GM19025 (cell line): Measurements from ENCODE around the gene CSK.

ENCODE experiments used
- ATAC-seq: cut with Tn5 transposase; IDR thresholded peaks from one replicate; pipeline ENCODE4 v1.9.1; 2021; ENCODE audit warnings: mild to moderate bottlenecking, low read depth, moderate library complexity; ENCODE audit not compliant: unreplicated experiment

Gene CSK

GRCh38 chr15:74769463-74770025, 12.3 kb upstream of the CSK start:
- no peak for ATAC-seq

DNA sequence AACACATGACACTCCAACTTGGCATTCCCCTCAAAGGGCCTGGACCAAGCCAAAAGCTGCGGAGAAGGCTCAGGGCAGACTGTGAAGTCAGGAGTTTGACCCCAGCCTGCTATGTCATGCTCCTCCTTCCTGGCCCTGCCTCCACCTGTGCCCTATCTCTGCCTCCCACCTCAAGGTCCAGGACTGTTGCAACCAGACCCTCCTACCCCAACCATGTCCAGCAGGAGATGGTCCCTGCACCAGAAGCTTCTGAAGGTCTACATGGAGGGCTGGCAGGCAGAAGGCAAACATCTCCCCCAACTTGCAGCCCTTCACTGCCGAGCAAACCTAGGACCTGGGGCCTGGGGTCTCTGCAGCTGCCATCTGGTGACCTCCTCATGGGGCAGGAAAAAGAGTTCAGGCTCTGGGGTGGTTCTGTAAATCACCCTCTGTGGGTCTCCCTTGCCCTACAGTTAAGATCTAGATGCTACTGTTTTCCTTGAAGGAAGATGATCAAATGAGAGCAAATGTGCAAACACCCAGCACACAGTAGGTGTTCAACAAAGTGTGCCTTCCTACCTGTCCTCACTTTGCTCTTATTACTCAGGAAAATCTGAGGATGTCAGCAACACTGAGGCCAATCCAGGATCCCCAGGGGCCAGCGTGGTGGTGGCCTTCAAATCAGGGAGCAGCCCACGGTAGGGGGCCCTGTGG, 11.5 kb upstream of the CSK start:
- ATAC-seq: no peak

DNA sequence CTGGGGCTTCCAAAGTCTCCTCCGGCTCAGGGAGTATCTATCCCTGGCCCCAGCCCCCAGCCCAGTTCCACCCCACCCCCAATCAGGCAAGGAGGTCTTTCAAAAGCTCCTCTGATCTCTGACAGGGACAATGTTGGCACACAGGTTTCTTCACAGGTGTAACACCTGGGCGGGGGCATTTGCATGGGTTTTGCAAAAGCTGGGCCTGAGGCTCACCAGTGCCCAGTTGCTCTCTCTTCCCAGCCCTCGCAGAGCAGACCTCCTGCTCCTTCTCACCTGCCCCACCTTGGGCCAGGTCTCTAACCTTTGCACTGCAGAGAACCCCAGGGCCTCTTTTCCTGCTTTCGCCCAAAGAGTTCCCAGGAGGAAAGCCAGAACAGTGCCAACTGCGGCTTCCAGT, 8.6 kb upstream of the CSK start:
- ATAC-seq: no peak

DNA sequence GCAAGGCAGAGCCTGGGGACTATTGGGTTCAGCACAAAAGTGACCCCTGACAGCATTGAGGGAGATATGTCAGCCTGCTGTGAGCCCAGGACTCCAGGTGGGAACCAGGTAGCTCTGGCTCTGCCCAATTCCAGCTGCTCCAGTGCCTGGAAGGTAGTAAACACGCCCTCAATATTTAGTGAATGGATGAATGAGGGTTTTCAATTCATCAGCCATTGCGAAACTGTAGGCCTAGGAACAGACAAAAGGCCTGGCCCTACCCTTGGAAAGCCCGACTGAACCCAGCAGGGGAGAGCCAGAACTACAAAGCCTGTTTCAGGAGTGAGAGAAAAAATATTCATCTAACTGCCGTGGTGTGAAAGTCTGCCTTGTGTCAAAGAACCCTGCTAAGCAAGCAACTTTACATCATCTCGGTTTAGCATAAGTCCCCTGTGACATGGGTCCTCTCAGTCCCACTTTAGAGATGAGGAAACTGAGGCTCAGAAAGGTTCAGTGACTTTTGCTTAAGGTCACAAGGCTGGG, 8.1 kb upstream of the CSK start:
- ATAC-seq: no peak

GRCh38 chr15:74775132-74775562, 6.7 kb upstream of the CSK start:
- no peak for ATAC-seq

GRCh38 chr15:74775894-74776293, 6.0 kb upstream of the CSK start:
- ATAC-seq: no peak

DNA sequence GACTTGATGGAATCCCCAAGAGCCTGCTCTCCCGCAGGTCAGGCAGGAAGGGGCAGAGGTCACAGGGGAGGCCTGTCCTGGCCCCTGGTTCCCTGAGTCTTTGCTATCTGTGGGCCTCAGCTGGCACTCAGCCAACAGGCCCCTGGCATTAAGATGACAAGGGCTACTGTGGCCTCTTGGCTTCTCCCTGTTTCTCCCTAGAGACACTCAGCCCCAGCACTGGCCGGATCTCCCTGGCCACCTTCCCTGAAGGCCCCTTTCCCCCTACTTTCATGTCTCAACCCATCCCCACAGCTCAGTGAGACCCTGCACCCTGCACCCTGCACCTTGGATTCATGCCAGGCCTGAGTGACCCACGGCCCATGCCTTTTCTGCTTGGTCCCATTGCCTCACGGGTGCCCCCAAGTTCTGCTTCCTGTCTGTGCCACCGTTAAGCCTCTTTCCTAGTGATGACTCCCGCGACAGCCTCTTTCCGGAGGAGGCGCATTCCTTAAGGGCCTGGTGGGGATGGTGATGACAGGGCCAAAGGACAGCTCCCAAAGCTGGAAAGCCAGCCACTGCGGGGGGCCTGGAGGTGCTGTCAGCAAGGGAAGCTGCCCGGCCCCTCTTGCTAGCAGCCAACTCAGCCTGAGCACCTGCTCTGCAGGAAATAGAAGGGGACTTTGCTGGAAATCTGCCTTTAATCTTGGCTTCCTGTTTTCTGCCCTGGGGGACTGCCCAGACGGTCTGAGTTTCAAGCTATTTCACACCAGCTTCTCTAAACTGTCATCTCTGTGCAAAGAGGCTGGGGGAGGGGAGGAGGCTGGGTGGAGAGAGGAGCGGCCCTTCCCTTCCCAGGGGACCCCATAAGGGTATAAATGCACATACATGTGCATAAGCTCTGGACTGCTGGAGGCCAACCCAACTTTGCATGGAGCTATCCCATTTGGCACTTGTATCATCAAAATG, 4.8 kb upstream of the CSK start:
- peak; percentile 34 for ATAC-seq

GRCh38 chr15:74777769-74778598, 3.9 kb upstream of the CSK start:
- no peak for ATAC-seq

GRCh38 chr15:74778599-74778970, 3.3 kb upstream of the CSK start:
- no peak for ATAC-seq

DNA sequence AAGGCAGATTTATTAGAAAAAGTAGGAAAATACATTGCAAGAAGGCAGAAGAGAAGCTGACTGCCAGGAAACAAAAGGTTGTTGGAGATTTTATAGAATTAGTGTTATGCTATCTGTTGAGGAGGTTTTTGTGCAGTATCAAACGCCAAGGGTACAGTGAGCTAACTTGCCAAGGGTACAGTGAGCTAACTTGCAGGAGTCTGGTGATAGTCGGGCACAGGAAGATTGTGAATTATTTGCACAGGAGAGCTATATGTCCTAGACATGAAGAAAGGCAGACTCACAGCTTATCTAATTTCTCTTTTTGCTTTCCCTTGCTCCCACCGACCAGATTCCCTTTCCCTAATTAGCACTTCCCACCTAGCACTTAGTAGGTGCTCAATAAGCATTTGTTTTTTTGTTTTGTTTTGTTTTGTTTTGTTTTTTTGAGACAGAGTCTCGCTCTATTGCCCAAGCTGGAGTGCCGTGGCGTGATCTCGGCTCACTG, 2.7 kb upstream of the CSK start:
- no peak for ATAC-seq

GRCh38 chr15:74780523-74781430, 1.1 kb upstream of the CSK start:
- ATAC-seq: no peak

GRCh38 chr15:74782259-74783071, 585 bp downstream of the CSK start:
- ATAC-seq: peak; percentile 13

GRCh38 chr15:74783072-74783807, 1.4 kb downstream of the CSK start:
- ATAC-seq: no peak

GRCh38 chr15:74783808-74784175, 1.9 kb downstream of the CSK start:
- no peak for ATAC-seq

DNA sequence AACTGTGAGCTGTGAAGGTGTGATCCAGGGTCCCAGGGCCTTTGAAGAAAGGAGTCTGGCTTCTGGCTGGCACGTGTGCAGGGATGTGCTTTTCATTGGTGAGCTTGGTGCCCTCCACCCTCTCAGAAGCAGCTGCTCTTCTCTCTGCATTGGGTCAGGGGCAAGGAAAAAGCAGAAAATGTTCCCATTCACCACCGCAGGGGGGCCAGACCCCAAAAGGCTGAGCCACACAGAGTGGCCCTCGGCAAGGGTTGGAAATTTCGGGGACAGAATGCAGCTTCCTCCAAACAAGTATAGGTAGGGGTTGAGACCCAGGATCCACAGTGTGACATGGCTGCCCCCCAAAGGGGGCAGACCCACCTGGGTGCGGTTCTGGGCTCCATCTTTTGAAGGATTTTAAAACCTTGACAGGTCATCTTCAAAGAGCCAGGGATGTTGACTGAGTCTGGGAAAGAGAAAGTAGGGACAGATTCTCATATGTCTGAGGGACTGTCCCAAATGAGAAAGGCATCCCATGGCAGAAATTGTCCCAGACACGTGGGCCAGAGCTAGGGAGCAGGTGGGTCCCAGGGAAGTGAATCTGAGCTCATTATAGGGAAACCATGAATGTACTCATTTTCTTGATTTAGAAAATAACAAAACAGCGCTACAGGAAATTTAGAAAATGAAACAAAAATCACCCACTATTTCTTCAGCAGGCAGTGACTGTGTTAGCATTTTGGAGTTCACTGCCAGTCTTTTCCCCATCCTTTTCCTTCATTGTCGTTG, 2.7 kb downstream of the CSK start:
- no peak for ATAC-seq

GRCh38 chr15:74785194-74786032, 3.5 kb downstream of the CSK start:
- ATAC-seq: no peak
